G401.6 (cell line): ENCODE measurements around the gene CCN2.

Source experiments
- FAIRE-seq: peaks from 2 replicates; lab custom pipeline; 2012; peaks lifted over from hg19 to GRCh38; lab: Jason Lieb, UNC

CCN2 gene

DNA sequence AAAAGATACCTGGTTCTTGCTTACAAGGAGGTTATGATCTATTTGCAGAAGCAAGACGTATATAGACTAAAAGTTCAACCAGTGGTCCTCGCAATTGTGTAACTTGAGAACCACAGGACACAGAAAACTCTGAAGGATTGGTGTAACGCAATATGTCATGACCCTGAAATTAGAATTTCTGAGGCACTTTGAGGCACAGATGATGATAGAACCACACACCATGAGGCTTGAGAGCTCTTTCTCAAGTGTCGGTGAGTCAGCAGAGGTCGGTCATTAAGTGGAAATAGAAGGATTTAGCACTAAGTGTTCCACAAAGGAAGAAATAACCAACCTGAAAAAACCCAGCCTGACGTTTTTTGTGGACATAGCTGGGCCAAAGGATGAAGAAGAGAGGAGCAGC, 15.3 kb upstream of the CCN2 start:
- peak; percentile 37 for FAIRE-seq

GRCh38 chr6:131963063-131963462, 11.9 kb upstream of the CCN2 start:
- FAIRE-seq: no peak

DNA sequence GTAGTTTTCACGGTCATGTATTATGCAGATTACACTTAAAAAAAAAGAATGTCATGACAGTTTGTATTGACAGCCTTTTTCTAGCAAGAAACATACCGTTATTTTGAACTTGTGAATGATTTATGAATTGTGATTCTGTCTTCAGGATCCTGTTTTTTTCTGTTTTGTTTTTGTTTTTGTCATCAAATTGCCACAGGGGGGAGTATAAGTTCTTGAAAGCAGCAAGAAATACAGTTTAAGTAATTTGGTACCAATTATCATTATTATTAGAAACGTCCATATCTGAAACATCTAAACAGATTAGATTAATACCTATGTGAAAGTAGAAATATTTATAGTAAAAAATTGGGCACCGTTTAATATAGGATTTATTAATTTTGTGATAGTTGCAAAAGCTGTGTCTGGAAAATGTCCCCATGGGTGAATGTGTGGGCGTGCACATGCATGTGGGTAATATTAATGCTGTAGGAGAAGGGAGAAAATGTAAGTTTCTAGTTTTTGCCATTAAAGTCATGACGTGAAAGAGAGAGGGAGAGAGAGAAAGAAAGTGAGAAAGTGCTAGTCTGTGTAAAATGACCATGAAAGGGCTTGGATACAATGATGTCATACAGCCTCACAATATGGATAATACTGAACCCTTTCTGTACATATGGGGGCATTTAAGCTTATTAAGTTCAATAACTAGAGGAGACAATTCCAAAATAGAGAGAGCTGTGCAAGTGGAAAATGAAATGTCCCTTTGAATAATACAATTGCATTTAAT, 9.4 kb upstream of the CCN2 start:
- FAIRE-seq: peak; percentile 84

DNA sequence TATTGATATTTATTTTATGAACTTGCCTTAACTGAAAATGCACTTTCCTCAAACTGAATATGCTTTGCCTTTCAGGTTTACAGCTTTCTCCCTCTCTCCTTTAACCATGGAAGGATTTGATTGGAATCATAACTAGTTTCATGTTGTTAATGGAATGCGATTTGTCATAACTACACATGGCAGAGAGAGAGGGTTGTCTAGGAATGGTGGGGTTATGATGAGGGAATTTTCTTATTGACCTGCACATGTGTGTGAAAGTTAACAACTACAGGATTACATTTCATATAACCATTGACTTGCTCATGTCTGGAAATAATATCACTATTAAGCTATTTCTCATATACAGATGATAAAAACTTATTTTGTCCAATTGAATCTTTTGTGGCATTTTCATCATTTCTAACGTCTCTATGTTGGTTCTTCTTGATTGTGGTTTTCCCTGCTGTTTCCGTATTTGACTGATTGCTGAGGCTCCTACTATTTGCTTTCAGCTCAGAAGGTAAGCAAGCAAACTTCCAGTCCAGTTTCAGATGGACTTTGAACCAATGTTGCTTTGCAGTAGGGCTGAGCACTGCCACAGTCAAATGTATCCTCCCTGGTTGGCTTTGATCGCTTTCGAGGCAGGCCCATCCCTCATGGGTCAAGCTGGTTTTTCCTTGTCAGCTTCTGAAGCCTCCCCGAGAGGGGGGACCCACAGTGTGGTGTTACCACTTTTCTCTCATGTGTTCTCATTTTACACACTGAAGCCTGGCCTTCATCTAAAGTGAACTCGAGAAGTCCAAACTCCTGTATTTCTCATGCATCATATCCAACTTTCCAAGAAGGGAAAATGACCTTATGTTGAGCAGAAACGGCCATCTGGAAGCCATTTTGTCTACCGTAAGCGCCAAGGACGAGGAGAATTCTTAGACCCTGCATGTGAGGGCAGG, 7.6 kb upstream of the CCN2 start:
- FAIRE-seq: no peak

- no peak for FAIRE-seq
Measured at GRCh38 chr6:131958095-131958494, 6.9 kb upstream of the CCN2 start.

- FAIRE-seq: no peak
Measured at GRCh38 chr6:131955876-131956275, 4.7 kb upstream of the CCN2 start.

- no peak for FAIRE-seq
Measured at GRCh38 chr6:131955192-131955591, 4.0 kb upstream of the CCN2 start.

- FAIRE-seq: peak; percentile 85
Measured at GRCh38 chr6:131954775-131955107, 3.6 kb upstream of the CCN2 start.

DNA sequence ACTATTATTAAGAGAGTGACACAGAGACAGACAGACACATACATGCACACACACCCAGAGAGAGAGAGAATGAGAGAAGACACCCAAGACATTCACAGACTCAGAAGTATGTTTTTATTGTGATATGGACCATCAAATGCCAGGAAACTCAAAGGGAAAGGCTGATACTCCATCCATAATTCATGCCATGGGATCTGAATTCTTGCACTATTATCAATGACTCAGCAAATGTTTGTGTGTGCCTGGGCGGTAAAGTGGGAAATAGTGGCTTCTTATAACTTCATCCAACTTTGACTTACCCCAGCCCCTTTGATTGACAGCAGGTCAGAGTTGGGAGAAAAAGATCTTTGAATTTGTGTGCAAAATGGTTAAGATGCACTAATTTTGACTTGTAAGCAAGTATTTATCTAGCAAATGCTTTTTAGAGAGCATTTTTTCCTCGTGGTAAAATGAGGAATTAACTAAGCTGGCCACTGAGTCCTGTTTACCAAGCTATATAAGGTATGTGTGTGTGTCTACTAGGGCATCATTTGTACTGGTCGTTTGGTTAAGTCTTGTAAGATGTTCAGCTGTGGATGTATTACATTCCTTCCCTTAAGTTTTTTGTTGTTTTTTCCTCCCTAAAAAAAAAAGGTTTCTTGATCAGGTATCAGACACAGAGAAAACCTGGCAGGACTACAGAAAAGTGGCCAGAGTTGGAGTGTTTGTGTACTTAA, 3.0 kb upstream of the CCN2 start:
- FAIRE-seq: no peak

GRCh38 chr6:131952886-131953509, 1.8 kb upstream of the CCN2 start:
- no peak for FAIRE-seq

GRCh38 chr6:131951576-131952230, 531 bp upstream of the CCN2 start:
- no peak for FAIRE-seq

DNA sequence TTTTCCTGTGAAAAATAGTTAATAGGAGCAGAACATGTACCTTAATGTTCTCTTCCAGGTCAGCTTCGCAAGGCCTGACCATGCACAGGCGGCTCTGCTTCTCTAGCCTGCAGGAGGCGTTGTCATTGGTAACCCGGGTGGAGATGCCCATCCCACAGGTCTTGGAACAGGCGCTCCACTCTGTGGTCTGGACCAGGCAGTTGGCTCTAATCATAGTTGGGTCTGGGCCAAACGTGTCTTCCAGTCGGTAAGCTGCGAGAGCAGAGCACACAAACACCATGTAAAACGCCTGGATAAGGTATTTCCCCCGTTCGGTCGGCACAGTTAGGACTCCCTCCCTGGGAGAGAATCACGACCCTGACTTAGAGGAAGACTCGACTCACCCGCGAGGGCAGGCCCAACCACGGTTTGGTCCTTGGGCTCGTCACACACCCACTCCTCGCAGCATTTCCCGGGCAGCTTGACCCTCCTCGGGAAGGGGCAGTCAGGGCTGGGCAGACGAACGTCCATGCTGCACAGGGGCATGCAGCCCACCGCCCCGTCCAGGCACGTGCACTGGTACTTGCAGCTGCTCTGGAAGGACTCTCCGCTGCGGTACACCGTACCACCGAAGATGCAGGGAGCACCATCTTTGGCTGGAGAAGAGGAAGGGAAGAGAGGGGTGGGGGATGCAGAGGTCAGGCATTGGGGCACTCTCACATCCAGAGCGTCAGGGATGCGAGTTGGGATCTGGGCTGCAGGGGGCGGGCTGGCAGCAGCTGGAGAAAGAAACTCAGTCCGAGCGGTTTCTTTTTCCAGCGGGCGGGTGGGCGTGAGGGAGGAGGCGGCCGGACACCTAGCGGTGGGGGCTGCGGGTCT, 1.0 kb downstream of the CCN2 start:
- FAIRE-seq: no peak

DNA sequence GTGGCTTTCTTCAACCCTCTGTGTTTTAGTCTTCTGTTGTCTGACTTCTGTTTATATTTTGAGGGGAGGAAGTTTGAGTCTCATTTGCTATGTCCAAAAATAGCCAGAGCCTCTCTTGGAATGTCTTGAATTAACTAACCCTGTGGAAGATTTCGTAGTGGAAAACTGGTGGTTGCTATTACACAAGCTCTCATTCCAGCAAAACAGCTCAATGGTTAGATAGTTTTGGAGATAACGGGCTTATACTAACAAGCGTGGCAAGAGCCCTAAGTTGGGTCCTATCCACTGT, 1.6 kb downstream of the CCN2 start:
- no peak for FAIRE-seq

DNA sequence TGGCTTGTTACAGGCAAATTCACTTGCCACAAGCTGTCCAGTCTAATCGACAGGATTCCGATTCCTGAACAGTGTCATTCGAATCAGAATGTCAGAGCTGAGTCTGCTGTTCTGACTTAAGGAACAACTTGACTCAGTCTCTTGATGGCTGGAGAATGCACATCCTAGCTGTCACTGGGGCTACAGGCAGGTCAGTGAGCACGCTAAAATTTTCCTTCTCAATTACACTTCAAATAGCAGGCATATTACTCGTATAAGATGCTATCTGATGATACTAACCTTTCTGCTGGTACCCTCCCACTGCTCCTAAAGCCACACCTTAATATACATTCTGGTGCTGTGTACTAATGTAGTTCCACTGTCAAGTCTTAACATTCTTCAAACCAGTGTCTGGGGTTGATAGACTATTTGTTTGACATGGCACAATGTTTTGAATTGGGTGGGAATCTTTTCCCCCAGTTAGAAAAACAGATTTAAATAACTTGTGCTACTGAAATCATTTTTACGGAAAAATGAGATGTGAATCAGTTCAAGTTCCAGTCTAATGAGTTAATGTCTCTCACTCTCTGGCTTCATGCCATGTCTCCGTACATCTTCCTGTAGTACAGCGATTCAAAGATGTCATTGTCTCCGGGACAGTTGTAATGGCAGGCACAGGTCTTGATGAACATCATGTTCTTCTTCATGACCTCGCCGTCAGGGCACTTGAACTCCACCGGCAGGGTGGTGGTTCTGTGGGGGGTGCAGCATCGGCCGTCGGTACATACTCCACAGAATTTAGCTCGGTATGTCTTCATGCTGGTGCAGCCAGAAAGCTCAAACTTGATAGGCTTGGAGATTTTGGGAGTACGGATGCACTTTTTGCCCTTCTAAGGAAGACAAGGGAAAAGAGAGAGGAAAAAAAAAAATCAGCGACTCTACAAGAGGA, 2.2 kb downstream of the CCN2 start:
- no peak for FAIRE-seq

- FAIRE-seq: no peak
Measured at GRCh38 chr6:131947986-131948661, 3.0 kb downstream of the CCN2 start.

DNA sequence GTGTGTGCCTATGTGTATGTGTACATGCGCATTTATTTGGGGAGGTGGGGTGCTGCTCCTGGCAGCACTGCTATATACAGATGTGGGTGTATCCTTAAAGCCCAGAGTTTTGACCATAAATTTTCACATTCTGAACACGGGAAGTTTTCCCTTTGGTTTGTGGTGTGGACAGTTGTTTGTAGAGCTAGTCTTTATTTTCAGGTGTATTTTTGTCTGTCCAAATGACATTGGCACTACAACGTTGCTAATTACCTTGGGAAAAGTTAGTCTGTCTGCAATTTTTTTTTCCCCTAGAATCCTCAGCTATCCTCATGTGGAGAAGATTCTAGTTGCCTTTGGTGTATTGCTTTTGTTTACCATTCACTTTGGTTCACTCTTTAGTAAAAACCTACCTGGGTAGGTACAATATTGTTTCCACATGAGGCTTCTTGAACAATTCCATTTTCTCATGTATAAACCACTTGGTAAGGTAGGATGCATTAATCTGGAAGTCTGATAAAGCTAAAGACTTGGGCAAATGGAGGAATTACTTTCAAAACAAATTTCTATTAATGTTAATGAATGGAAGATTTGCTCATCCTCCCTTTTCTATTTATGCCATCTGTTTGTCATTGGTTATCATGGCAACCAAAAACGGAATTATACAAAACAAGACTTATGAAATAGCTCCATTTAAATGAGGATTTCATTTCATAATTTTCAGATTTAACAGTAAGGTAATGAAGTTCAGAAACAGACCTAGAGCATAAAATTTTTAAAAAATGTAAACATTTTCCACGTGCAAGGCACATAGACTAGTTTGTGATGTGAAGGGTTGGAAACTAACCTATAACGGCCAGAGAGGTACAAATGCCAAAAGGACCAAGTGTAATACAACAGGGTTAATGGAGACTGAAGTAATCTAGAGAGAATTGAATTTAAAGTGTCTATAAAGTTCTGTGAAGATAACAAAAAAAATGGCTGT, 3.9 kb downstream of the CCN2 start:
- peak; percentile 96 for FAIRE-seq

DNA sequence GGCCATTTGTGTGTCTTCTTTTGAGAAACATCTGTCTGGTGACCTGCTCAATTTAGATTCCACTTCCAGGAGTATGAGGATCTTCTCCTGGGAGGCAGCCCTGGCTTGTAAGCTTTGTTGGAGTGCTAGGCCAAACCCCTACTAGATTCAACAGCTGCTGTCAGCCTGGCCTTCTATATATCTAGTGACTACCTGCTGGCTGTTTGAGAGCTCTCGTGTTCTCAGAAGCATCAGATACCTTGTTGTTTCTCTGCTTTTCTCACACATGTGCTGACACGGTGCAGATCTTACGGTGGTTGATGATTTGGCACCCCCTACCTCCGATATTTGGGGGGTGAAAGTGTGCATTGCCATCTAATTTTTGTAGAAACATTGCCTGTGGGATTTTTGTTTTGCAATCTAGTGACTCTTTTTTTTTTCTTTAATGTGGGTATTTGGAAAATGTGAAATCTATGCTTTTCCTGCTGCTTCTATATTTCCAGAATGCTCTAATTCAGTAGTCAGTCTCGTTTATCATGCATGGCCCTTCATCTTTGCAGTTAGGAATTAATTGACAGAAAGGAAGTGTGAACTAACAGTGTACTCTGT, 4.7 kb downstream of the CCN2 start:
- FAIRE-seq: peak; percentile 67

GRCh38 chr6:131945971-131946370, 5.2 kb downstream of the CCN2 start:
- no peak for FAIRE-seq
